Transverse colon (tissue), 4 donors: ENCODE results near the gene TAOK3.

Experiments
- CTCF ChIP-seq, 5 experiments: fragments of 200-600 bp in 3 of 5; fragments of 450-650 bp in 2 of 5; sonication (generic) in 3 of 5; IDR thresholded peaks; 1 replicate in 2 of 5; 2 replicates in 3 of 5; pipeline ENCODE4 v1.5.1; 2016 to 2017; ENCODE audit warnings: antibody characterized with exemption in 5 of 5, inconsistent platforms in 3 of 5, mild to moderate bottlenecking in 2 of 5, moderate library complexity in 1 of 5
- EP300 ChIP-seq: sonication (generic); formaldehyde crosslinking; IDR thresholded peaks from one replicate; pipeline ENCODE4 v1.6.1; 2017; ENCODE audit warnings: antibody characterized with exemption, low read depth
- POLR2A ChIP-seq: fragments of 450-650 bp; IDR thresholded peaks from one replicate; pipeline ENCODE4 v1.6.1; 2016; ENCODE audit warnings: antibody characterized with exemption, mild to moderate bottlenecking, moderate library complexity
- POLR2AphosphoS5 ChIP-seq, 3 donors: sonication (generic); formaldehyde crosslinking; IDR thresholded peaks; one replicate each; pipeline ENCODE4 v1.6.1; 2016; ENCODE audit warnings: antibody characterized with exemption in 3 of 3

- no peak for TF ChIP-seq CTCF (IDR thresholded peaks at IDR 0.05)
- TF ChIP-seq POLR2AphosphoS5 (IDR thresholded peaks at IDR 0.05): no peak
- no peak for TF ChIP-seq POLR2A
- TF ChIP-seq EP300: no peak
Measured at GRCh38 chr12:118299791-118300460, 72.8 kb downstream of the TAOK3 start.
